ENCODE data around the gene ZNF462. TPM values are rescaled to one million over a fixed set of nuclear protein-coding genes. Genes with fewer than 3 reads are reported as not detected.

Gene ZNF462
- total RNA-seq, 4 donors from 2014 or later: 24.5 to 38.6 (median 34.6) TPM

GRCh38 chr9:106941916-106942315 lies 79.0 kb downstream of the ZNF462 start:
- no peak overlapping the region for H3K27ac ChIP-seq (replicated peaks in 1 of 4)
- no peak overlapping the region for H3K4me3 ChIP-seq
- H3K36me3 ChIP-seq: peaks cover 9 to 49% (median 23%) of the 10 kb centered on the region in 4 donors

GRCh38 chr9:106945727-106946660 lies 83.0 kb downstream of the ZNF462 start:
- peak overlapping the region in 3 of 4 donors; percentile 20 to 44 (median 39) for H3K27ac ChIP-seq (replicated peaks in 1 of 4)
- H3K27me3 ChIP-seq: no peaks in the 10 kb centered on the region
- H3K4me3 ChIP-seq: no peak overlapping the region
- peaks cover 10 to 29% (median 26%) of the 10 kb centered on the region in 4 donors for H3K4me1 ChIP-seq
- DNase-seq (ENCODE audit: extremely low spot score): no peak
- TF ChIP-seq EP300 (IDR thresholded peaks at IDR 0.05): no peak
- no peak for TF ChIP-seq POLR2AphosphoS5 (IDR thresholded peaks at IDR 0.05)
- TF ChIP-seq CTCF (IDR thresholded peaks at IDR 0.05): no peak
- TF ChIP-seq POLR2A (IDR thresholded peaks at IDR 0.05; ENCODE audit: low read depth): no peak
- intact Hi-C loops (cut with DNase I): no loop called here
- WGBS: 67% methylated on average over 5 of the region's 5 CpGs
- no peaks in the 10 kb centered on the region for H3K9me3 ChIP-seq
- H3K36me3 ChIP-seq: peaks cover 0 to 16% (median 8%) of the 10 kb centered on the region in 4 donors

More at GRCh38 chr9:106941916-106942315, 79.0 kb downstream of the ZNF462 start:
- Histone ChIP-seq H3K27me3 (no peaks in the 10 kb centered on the region), H3K9me3 (no peaks in the 10 kb centered on the region), H3K4me1 (peaks cover 10 to 30% (median 26%) of the 10 kb centered on the region in 4 donors)
- intact Hi-C loops (cut with DNase I): no loop called here
- no peak for TF ChIP-seq POLR2AphosphoS5 (IDR thresholded peaks at IDR 0.05)
- no peak for TF ChIP-seq CTCF (IDR thresholded peaks at IDR 0.05)
- no peak for TF ChIP-seq EP300 (IDR thresholded peaks at IDR 0.05)
- no peak for TF ChIP-seq POLR2A (IDR thresholded peaks at IDR 0.05; ENCODE audit: low read depth)
- WGBS: 46% methylated on average over 2 of the region's 2 CpGs
- no peak for DNase-seq (ENCODE audit: extremely low spot score)

- no peaks in the 10 kb centered on the region for H3K9me3 ChIP-seq
- peaks cover 0 to 14% (median 5%) of the 10 kb centered on the region in 4 donors for H3K36me3 ChIP-seq
- no peak for DNase-seq (ENCODE audit: extremely low spot score)
- peaks cover 10 to 17% (median 16%) of the 10 kb centered on the region in 4 donors for H3K4me1 ChIP-seq
- 86% methylated on average over 8 of the region's 8 CpGs for WGBS
- H3K27me3 ChIP-seq: no peaks in the 10 kb centered on the region
- TF ChIP-seq POLR2AphosphoS5 (IDR thresholded peaks at IDR 0.05) (no peak), POLR2A (IDR thresholded peaks at IDR 0.05; ENCODE audit: low read depth) (no peak), EP300 (IDR thresholded peaks at IDR 0.05) (no peak), CTCF (IDR thresholded peaks at IDR 0.05) (no peak)
- H3K4me3 ChIP-seq: no peak overlapping the region
- intact Hi-C loops (cut with DNase I): no loop called here
- peak overlapping the region in 1 of 4 donors; percentile 44 for H3K27ac ChIP-seq (replicated peaks in 1 of 4)
Observed at GRCh38 chr9:106947106-106947900, 84.3 kb downstream of the ZNF462 start.

GRCh38 chr9:106953174-106953573 lies 90.2 kb downstream of the ZNF462 start:
- H3K36me3 ChIP-seq: peaks cover 0 to 20% (median 5%) of the 10 kb centered on the region in 4 donors
- H3K4me3 ChIP-seq: no peak overlapping the region
- no peaks in the 10 kb centered on the region for H3K27me3 ChIP-seq
- no peak for DNase-seq (ENCODE audit: extremely low spot score)
- no peak overlapping the region for H3K27ac ChIP-seq (replicated peaks in 1 of 4)
- H3K4me1 ChIP-seq: peaks cover 9 to 19% (median 16%) of the 10 kb centered on the region in 4 donors
- TF ChIP-seq POLR2AphosphoS5 (IDR thresholded peaks at IDR 0.05) (peak in 1 of 2 donors; percentile 55), POLR2A (IDR thresholded peaks at IDR 0.05; ENCODE audit: low read depth) (no peak)
- WGBS: 77% methylated on average over 3 of the region's 3 CpGs
- no peaks in the 10 kb centered on the region for H3K9me3 ChIP-seq
- intact Hi-C loops (cut with DNase I): loop anchor here (10.0 kb wide), 1 partner anchor 88 kb away; the partner anchor contains the start of gene ZNF462

All from esophagus muscularis mucosa (tissue), 4 donors.